Left ventricle myocardium inferior (tissue), 1 donor: ENCODE results near the gene IKBKE. TPM values are rescaled to one million over a fixed set of nuclear protein-coding genes. Genes with fewer than 3 reads are reported as not detected.

Experiments used
- DNase-seq: peaks from one replicate; pipeline ENCODE4 v3.0.0-alpha.2; 2020
- H3K27ac ChIP-seq: fragments of 200-600 bp; replicated peaks from 2 replicates; pipeline ENCODE4 v1.8.0; 2021
- H3K27me3 ChIP-seq: fragments of 200-600 bp; 2 replicates; pipeline ENCODE4 v1.8.0; 2021; ENCODE audit warnings: low read depth
- H3K36me3 ChIP-seq: fragments of 200-600 bp; 2 replicates; pipeline ENCODE4 v1.8.0; 2021
- H3K4me1 ChIP-seq: fragments of 200-600 bp; 2 replicates; pipeline ENCODE4 v1.8.0; 2021
- H3K4me3 ChIP-seq: fragments of 200-600 bp; 2 replicates; pipeline ENCODE4 v1.8.0; 2021; ENCODE audit warnings: mild to moderate bottlenecking, moderate library complexity
- H3K9me3 ChIP-seq: fragments of 200-600 bp; replicated peaks from 2 replicates; pipeline ENCODE4 v1.8.0; 2021
- CTCF ChIP-seq: fragments of 200-600 bp; IDR thresholded peaks from 2 replicates; pipeline ENCODE4 v1.8.0; 2021; ENCODE audit warnings: antibody characterized with exemption, mild to moderate bottlenecking, borderline replicate concordance
- intact Hi-C: fragments of 100-400 bp; cut with micrococcal nuclease; formaldehyde crosslinking; loops from one replicate; pipeline ENCODE4 v1.11.0; 2022
- total RNA-seq: library from RNA; stranded (reverse); fragmentation: NEBNext Ultra II Directional; extraction: Animal tissue kit (Norgen Biotek cat#: 25700); gene quantifications from one replicate; pipeline ENCODE4 v1.2.1, GENCODE V29; 2021
- donor health status: DM: no; HTN: yes; CAD: no; lungs with severe emphysema.

The IKBKE gene
- total RNA-seq, 1 donor from 2014 or later = 0.80 TPM

- no peak overlapping the region for H3K27ac ChIP-seq
- no peak overlapping the region for H3K4me3 ChIP-seq
- H3K27me3 ChIP-seq = no peaks in the 10 kb centered on the region
- no peaks in the 10 kb centered on the region for H3K9me3 ChIP-seq
- peaks cover 49% of the 10 kb centered on the region for H3K36me3 ChIP-seq
- peaks cover 26% of the 10 kb centered on the region for H3K4me1 ChIP-seq
- intact Hi-C loops = no loop called here
- no peak for DNase-seq
- no peak for TF ChIP-seq CTCF
These were observed 22.5 kb upstream of the IKBKE start for GRCh38 chr1:206447792-206448191.

DNA sequence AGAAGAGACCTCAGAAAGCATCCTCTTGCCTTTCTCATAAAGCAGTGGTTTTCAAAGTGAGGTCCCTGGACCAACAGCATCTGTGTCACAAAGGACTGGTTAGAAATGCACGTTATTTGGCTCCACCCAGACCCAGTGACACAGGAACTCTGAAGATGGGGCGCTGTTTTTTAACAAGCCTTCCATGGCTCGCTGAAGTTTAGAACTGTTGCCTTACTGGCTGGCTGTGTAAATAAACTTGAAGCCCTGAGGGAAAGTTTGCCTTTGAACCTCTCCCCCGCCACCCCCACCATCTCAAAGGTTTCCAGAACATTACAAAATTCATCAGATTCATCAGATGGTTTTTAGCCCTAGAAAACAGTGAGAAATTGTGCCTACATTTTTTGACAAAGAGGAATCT is 21.8 kb upstream of the IKBKE start:
- intact Hi-C loops = no loop called here
- H3K27ac ChIP-seq = no peak overlapping the region
- no peaks in the 10 kb centered on the region for H3K9me3 ChIP-seq
- H3K4me1 ChIP-seq = peaks cover 26% of the 10 kb centered on the region
- no peak overlapping the region for H3K4me3 ChIP-seq
- no peak for DNase-seq
- H3K36me3 ChIP-seq = peaks cover 49% of the 10 kb centered on the region
- H3K27me3 ChIP-seq = no peaks in the 10 kb centered on the region
- no peak for TF ChIP-seq CTCF

- intact Hi-C loops = no loop called here
- no peak overlapping the region for H3K27ac ChIP-seq
- H3K27me3 ChIP-seq = no peaks in the 10 kb centered on the region
- H3K36me3 ChIP-seq = peaks cover 55% of the 10 kb centered on the region
- H3K9me3 ChIP-seq = no peaks in the 10 kb centered on the region
- H3K4me3 ChIP-seq = no peak overlapping the region
- DNase-seq = no peak
- TF ChIP-seq CTCF = no peak
- H3K4me1 ChIP-seq = peaks cover 24% of the 10 kb centered on the region
These were observed 20.7 kb upstream of the IKBKE start for GRCh38 chr1:206449565-206449964.

GRCh38 chr1:206450281-206450680 is 20.0 kb upstream of the IKBKE start:
- Histone ChIP-seq H3K9me3 (no peaks in the 10 kb centered on the region), H3K27me3 (no peaks in the 10 kb centered on the region), H3K27ac (no peak overlapping the region), H3K36me3 (peaks cover 61% of the 10 kb centered on the region), H3K4me3 (no peak overlapping the region), H3K4me1 (peaks cover 20% of the 10 kb centered on the region)
- TF ChIP-seq CTCF = no peak
- no peak for DNase-seq
- intact Hi-C loops = no loop called here

DNA sequence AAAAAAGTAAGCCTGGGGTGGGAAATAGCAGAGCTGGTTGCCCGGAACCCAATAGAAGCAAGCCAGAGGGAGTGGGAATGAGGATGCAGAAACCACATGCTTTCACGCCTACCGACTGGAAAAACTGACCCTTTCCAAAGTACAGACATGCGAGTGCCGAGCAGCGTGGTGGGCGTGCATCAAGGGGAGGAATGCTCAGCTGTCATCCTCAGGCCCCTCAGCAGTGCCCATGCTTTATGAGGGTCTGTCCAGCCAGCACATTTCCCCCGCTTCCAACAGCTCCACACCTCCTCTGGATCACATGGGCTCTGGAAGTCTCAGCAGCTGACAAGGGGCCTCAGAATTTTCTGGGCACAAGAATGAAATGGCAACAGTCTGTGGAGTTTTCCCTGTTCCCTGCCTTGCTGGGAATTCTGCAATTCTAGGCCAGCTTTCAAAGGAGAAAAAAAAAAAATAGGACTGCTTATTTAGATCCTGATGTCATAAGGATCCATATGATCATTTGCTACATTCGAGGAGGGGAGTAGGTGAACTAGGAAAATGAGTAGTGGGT is 19.1 kb upstream of the IKBKE start:
- peaks cover 61% of the 10 kb centered on the region for H3K36me3 ChIP-seq
- H3K27me3 ChIP-seq = no peaks in the 10 kb centered on the region
- TF ChIP-seq CTCF = no peak
- H3K4me1 ChIP-seq = peaks cover 20% of the 10 kb centered on the region
- no peak overlapping the region for H3K4me3 ChIP-seq
- H3K27ac ChIP-seq = no peak overlapping the region
- no peaks in the 10 kb centered on the region for H3K9me3 ChIP-seq
- intact Hi-C loops = no loop called here
- no peak for DNase-seq
